GM23248 (cell line): Measurements from ENCODE around the gene FRMD3. TPM values are rescaled to one million over a fixed set of nuclear protein-coding genes. Genes with fewer than 3 reads are reported as not detected.

Experiments used
- DNase-seq: peaks from one replicate; pipeline ENCODE4 v3.0.0-alpha.2; 2015
- H2AFZ ChIP-seq: fragments of 200-600 bp; sonication (generic); 2 replicates; pipeline ENCODE4 v1.6.1; 2016; ENCODE audit warnings: antibody characterized with exemption
- H3F3A ChIP-seq: fragments of 200-600 bp; sonication (generic); 2 replicates; pipeline ENCODE4 v1.6.1; 2016; ENCODE audit warnings: mild to moderate bottlenecking, antibody characterized with exemption, mixed run types; ENCODE audit not compliant: insufficient read depth
- H3K27ac ChIP-seq: fragments of 200-600 bp; sonication (generic); 2 replicates; pipeline ENCODE4 v1.5.1; 2016; ENCODE audit warnings: mild to moderate bottlenecking
- H3K27me3 ChIP-seq: fragments of 200-600 bp; sonication (generic); replicated peaks from 2 replicates; pipeline ENCODE4 v1.6.1; 2016; ENCODE audit warnings: mild to moderate bottlenecking; ENCODE audit not compliant: insufficient read depth
- H3K36me3 ChIP-seq: fragments of 200-600 bp; sonication (generic); 2 replicates; pipeline ENCODE4 v1.6.1; 2016; ENCODE audit warnings: low read depth, mild to moderate bottlenecking
- H3K4me1 ChIP-seq: fragments of 200-600 bp; sonication (generic); 2 replicates; pipeline ENCODE4 v1.6.1; 2016; ENCODE audit warnings: mild to moderate bottlenecking; ENCODE audit not compliant: insufficient read depth
- H3K4me2 ChIP-seq: fragments of 200-600 bp; sonication (generic); one replicate; pipeline ENCODE4 v1.6.1; 2016; ENCODE audit warnings: mild to moderate bottlenecking; ENCODE audit not compliant: unreplicated experiment
- H3K4me3 ChIP-seq: fragments of 200-600 bp; sonication (generic); 2 replicates; pipeline ENCODE4 v1.5.1; 2016; ENCODE audit warnings: mild to moderate bottlenecking
- H3K79me2 ChIP-seq: fragments of 200-600 bp; sonication (generic); 2 replicates; pipeline ENCODE4 v1.6.1; 2016; ENCODE audit warnings: mild to moderate bottlenecking; ENCODE audit not compliant: insufficient read depth
- H3K9ac ChIP-seq: fragments of 200-600 bp; sonication (generic); 2 replicates; pipeline ENCODE4 v1.6.1; 2016; ENCODE audit warnings: mild to moderate bottlenecking
- H3K9me2 ChIP-seq: fragments of 200-600 bp; sonication (generic); 2 replicates; pipeline ENCODE4 v1.6.1; 2016; ENCODE audit warnings: mixed run types, mild to moderate bottlenecking, moderate library complexity; ENCODE audit not compliant: insufficient read depth
- H3K9me3 ChIP-seq: fragments of 200-600 bp; sonication (generic); one replicate; pipeline ENCODE4 v1.6.1; 2017; ENCODE audit warnings: low read depth
- H4K20me1 ChIP-seq: fragments of 200-600 bp; sonication (generic); 2 replicates; pipeline ENCODE4 v1.6.0; 2016; ENCODE audit not compliant: insufficient read depth
- EZH2 ChIP-seq: fragments of 200-600 bp; sonication (generic); IDR thresholded peaks from 2 replicates; pipeline ENCODE4 v1.6.1; 2018; ENCODE audit warnings: antibody characterized with exemption, mild to moderate bottlenecking; ENCODE audit not compliant: insufficient read depth, poor library complexity, severe bottlenecking
- EZH2phosphoT487 ChIP-seq: fragments of 200-600 bp; sonication (generic); IDR thresholded peaks from 2 replicates; pipeline ENCODE4 v1.6.1; 2018; ENCODE audit warnings: antibody characterized with exemption, moderate library complexity, mild to moderate bottlenecking, low read depth; ENCODE audit not compliant: insufficient read depth
- WGBS, 2 experiments: methylation state at CpG; one replicate each; pipeline ENCODE4 v1.1.6; 2015 to 2017; ENCODE audit warnings: low lambda C conversion rate in 2 of 2, low coverage in 1 of 2; ENCODE audit errors: missing lambda C conversion rate in 2 of 2; 5-methylcytosine and 5-hydroxymethylcytosine counted together
- in situ Hi-C: fragments of 300-500 bp; cut with MboI; formaldehyde crosslinking; loops from 2 replicates; pipeline ENCODE4 v1.15.0; 2020
- polyA plus RNA-seq: library from polyadenylated mRNA; unstranded; fragments of >200 nt; fragmentation: Nextera tagmentation; extraction: Ambion mirVana; gene quantifications from 2 replicates; pipeline ENCODE4 v1.2.1, GENCODE V29; 2016
- total RNA-seq: library from RNA; depleted of rRNA; stranded (reverse); fragments of >200 nt; shearing (Covaris generic); gene quantifications from 2 replicates; pipeline ENCODE4 v1.2.3, GENCODE V29; 2014

The FRMD3 gene
- total and polyA plus RNA-seq, 2 experiments from 2014 or later, result 0.32 to 0.66 TPM

DNA sequence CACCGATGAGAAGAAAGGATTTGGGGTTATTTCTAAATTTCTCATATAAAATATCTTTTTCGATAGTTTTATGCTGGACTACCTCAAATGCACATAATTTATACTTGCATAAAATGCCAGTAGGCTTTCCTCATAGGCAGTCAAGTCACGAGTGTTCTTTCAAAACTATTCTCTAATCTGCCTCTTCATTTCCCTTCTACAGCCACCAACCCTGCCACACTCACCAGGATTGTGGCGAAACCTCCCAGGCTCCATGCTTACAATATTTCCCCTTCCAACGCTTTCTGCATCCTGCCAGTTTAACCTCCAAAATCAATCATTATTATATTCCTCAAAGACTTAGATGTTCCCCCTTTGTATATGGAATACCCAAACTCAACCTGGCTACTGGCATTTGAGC lies 65.4 kb downstream of the FRMD3 start:
- TF ChIP-seq EZH2phosphoT487 (no peak), EZH2 (no peak)
- Histone ChIP-seq H3K36me3 (no peaks in the 10 kb centered on the region), H3K9me2 (no peaks in the 10 kb centered on the region), H4K20me1 (no peaks in the 10 kb centered on the region), H3K4me3 (no peak overlapping the region), H3F3A (no peaks in the 10 kb centered on the region), H3K27me3 (no peaks in the 10 kb centered on the region), H3K4me2 (no peak overlapping the region), H3K4me1 (peaks cover 28% of the 10 kb centered on the region), H3K9me3 (no peaks in the 10 kb centered on the region), H2AFZ (no peak overlapping the region), H3K9ac (no peak overlapping the region), H3K79me2 (no peaks in the 10 kb centered on the region), H3K27ac (peak overlapping the region; percentile 17; the same call in 1 of the 2 replicates)
- WGBS, 2 experiments, result 95 to 96% methylated on average over 5 of the region's 5 CpGs
- no peak for DNase-seq
- in situ Hi-C loops, result no loop called here

DNA sequence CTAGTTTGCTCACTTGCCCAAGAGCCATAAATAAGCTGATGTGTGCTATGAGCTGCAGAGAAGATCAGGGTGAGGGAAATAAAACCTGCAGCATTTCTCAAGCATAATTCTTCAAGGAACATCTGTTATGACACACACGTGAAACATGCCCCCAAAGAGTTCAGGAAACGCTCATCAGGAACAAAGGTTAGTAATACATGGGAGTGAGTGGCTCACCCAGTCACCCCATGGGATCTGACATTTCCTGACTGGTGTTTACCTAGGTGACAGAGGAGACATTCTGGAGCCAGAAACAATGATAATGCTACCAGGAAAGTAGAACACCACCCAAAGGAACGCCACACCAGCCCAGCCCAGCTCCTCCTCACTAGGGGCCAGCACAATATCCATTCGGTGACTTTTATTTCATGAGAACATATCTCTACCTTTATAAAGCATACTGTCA lies 66.0 kb downstream of the FRMD3 start:
- Histone ChIP-seq H3K4me1 (peaks cover 28% of the 10 kb centered on the region), H2AFZ (no peak overlapping the region), H3K4me3 (no peak overlapping the region), H3K9ac (no peak overlapping the region), H3K9me2 (no peaks in the 10 kb centered on the region), H4K20me1 (no peaks in the 10 kb centered on the region), H3F3A (no peaks in the 10 kb centered on the region), H3K79me2 (no peaks in the 10 kb centered on the region), H3K27ac (peak overlapping the region; percentile 17; the same call in 1 of the 2 replicates), H3K27me3 (no peaks in the 10 kb centered on the region), H3K9me3 (no peaks in the 10 kb centered on the region), H3K4me2 (no peak overlapping the region), H3K36me3 (no peaks in the 10 kb centered on the region)
- in situ Hi-C loops, result no loop called here
- peak; percentile 70 for DNase-seq
- TF ChIP-seq EZH2, result no peak
- TF ChIP-seq EZH2phosphoT487, result no peak
- 30 to 33% methylated on average over 4 of the region's 4 CpGs for WGBS, 2 experiments

DNA sequence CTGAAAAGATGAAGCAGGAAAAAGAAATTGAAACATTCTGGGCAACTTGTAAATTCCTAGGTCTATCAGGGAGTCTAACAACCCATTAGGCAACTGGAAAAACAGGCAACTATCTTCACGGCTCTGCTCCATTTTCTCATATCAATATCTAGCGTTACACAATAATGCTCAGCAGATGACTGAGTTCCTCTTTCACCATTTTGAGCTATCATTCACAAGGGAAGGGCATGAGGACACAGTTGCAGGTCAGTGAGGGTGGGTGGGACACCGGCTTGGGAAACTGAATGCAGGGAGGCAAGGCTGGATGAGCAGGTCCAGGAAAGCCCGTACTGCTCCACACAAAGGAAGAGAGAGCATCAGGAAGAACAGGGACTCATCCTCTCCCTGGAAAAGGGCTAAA lies 67.0 kb downstream of the FRMD3 start:
- H3K9me2 ChIP-seq, result no peaks in the 10 kb centered on the region
- no peaks in the 10 kb centered on the region for H3K27me3 ChIP-seq
- H3K4me3 ChIP-seq, result no peak overlapping the region
- H4K20me1 ChIP-seq, result no peaks in the 10 kb centered on the region
- WGBS, 2 experiments, result 96 to 99% methylated on average over 4 of the region's 4 CpGs
- no peak overlapping the region for H3K4me2 ChIP-seq
- no peak overlapping the region for H3K9ac ChIP-seq
- in situ Hi-C loops, result no loop called here
- no peaks in the 10 kb centered on the region for H3K9me3 ChIP-seq
- H3K27ac ChIP-seq, result no peak overlapping the region
- no peaks in the 10 kb centered on the region for H3F3A ChIP-seq
- DNase-seq, result no peak
- H3K79me2 ChIP-seq, result no peaks in the 10 kb centered on the region
- peaks cover 28% of the 10 kb centered on the region for H3K4me1 ChIP-seq
- H3K36me3 ChIP-seq, result no peaks in the 10 kb centered on the region
- H2AFZ ChIP-seq, result no peak overlapping the region
- TF ChIP-seq EZH2 (no peak), EZH2phosphoT487 (no peak)

DNA sequence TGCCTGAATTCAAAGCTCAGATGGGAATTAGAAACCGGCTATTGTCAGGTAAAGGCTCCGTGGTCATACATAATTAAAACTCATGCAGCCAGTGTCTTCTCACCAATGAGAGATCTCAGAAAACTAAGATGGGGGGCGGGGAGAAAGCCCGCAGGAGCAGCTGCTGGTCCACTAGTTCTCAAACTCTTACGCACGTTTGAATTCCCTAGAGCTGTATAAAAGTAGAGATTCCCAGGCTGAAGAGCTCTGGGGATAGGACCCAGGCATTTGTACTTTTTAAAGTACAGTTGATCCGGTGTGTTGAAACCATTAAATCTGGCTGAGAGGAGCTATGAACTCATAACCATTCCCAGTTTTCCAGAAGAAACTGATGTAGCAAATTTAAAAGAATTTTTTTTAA lies 68.5 kb downstream of the FRMD3 start:
- no peak overlapping the region for H3K27ac ChIP-seq
- no peak for DNase-seq
- in situ Hi-C loops, result no loop called here
- no peaks in the 10 kb centered on the region for H3K9me2 ChIP-seq
- H3K79me2 ChIP-seq, result no peaks in the 10 kb centered on the region
- no peaks in the 10 kb centered on the region for H4K20me1 ChIP-seq
- H3K4me1 ChIP-seq, result peaks cover 28% of the 10 kb centered on the region
- no peak for TF ChIP-seq EZH2phosphoT487
- no peak for TF ChIP-seq EZH2
- H3K4me2 ChIP-seq, result no peak overlapping the region
- H2AFZ ChIP-seq, result no peak overlapping the region
- H3K4me3 ChIP-seq, result no peak overlapping the region
- H3K9ac ChIP-seq, result no peak overlapping the region
- H3K9me3 ChIP-seq, result no peaks in the 10 kb centered on the region
- no peaks in the 10 kb centered on the region for H3F3A ChIP-seq
- H3K27me3 ChIP-seq, result no peaks in the 10 kb centered on the region
- no peaks in the 10 kb centered on the region for H3K36me3 ChIP-seq
- WGBS, 2 experiments, result 91 to 95% methylated on average over 7 of the region's 7 CpGs

DNA sequence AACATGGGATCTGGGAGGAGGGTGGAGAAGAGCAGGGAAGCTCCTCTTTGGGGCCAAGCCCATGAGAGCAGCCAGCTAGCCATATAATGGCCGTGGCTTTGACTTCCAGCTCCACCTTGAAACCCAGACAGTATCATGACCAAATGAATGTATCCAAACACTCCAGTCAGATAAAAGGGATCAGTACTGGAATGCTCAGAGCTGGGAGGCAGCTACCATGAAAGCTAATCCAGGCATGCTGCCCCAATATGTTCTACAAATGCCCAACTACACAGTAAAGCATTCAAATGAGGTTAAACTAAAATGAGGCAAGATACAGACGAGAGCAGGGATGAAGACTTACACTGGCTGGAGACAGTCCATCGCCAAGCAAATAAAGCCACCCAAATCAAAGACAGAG lies 69.4 kb downstream of the FRMD3 start:
- in situ Hi-C loops, result no loop called here
- Histone ChIP-seq H2AFZ (no peak overlapping the region), H3K4me1 (peaks cover 25% of the 10 kb centered on the region), H3K4me2 (no peak overlapping the region), H3K79me2 (no peaks in the 10 kb centered on the region), H3K9me3 (no peaks in the 10 kb centered on the region), H3K27me3 (no peaks in the 10 kb centered on the region), H3K9me2 (no peaks in the 10 kb centered on the region), H4K20me1 (no peaks in the 10 kb centered on the region), H3K27ac (no peak overlapping the region), H3F3A (no peaks in the 10 kb centered on the region), H3K4me3 (no peak overlapping the region), H3K36me3 (no peaks in the 10 kb centered on the region), H3K9ac (no peak overlapping the region)
- WGBS, 2 experiments, result 83 to 88% methylated on average over 3 of the region's 3 CpGs
- no peak for DNase-seq
- no peak for TF ChIP-seq EZH2phosphoT487
